ENCODE measurements around the gene SLC25A19. TPM values are rescaled to one million over a fixed set of nuclear protein-coding genes. Genes with fewer than 3 reads are reported as not detected.
A peak's percentile ranks its signal among the peaks of the same experiment; 100 is the strongest.

The SLC25A19 gene
- total and polyA plus RNA-seq, 4 donors: 6.7 to 11.7 (median 9.1) TPM

- peaks cover 69% of the 10 kb centered on the region for H3K4me1 ChIP-seq (ENCODE audit: control insufficient read depth, insufficient read depth, low read length)
- peak overlapping the region; percentile 93 for H3K27ac ChIP-seq (ENCODE audit: low read depth, low read length)
- WGBS (ENCODE audit: insufficient coverage): under 1% methylated on average over 47 of the region's 47 CpGs
Measured at GRCh38 chr17:75270218-75270965, 18.8 kb downstream of the SLC25A19 start.

GRCh38 chr17:75269844-75270217, 19.4 kb downstream of the SLC25A19 start:
- Histone ChIP-seq H3K27me3 (ENCODE audit: control insufficient read depth, insufficient read depth, low read length) (no peaks in the 10 kb centered on the region), H3K4me3 (ENCODE audit: low read depth, low read length) (peak overlapping the region; percentile 86), H3K27ac (ENCODE audit: low read depth, low read length) (peak overlapping the region; percentile 93), H3K36me3 (ENCODE audit: control insufficient read depth, insufficient read depth, low read length) (peaks cover 51% of the 10 kb centered on the region), H3K4me1 (ENCODE audit: control insufficient read depth, insufficient read depth, low read length) (peaks cover 70% of the 10 kb centered on the region), H3K9me3 (ENCODE audit: control insufficient read depth, insufficient read depth, low read length) (no peaks in the 10 kb centered on the region)
- no peak for DNase-seq (ENCODE audit: low read depth in 4 of 6, low spot score in 6 of 6)
- 15% methylated on average over 6 of the region's 6 CpGs for WGBS (ENCODE audit: insufficient coverage)

More at GRCh38 chr17:75270218-75270965, 18.8 kb downstream of the SLC25A19 start:
- peak in 5 of 6 donors; percentile 29 to 76 (median 35) for DNase-seq (ENCODE audit: low read depth in 4 of 6, low spot score in 6 of 6)
- Histone ChIP-seq H3K27me3 (ENCODE audit: control insufficient read depth, insufficient read depth, low read length) (no peaks in the 10 kb centered on the region), H3K36me3 (ENCODE audit: control insufficient read depth, insufficient read depth, low read length) (peaks cover 51% of the 10 kb centered on the region), H3K9me3 (ENCODE audit: control insufficient read depth, insufficient read depth, low read length) (no peaks in the 10 kb centered on the region), H3K4me3 (ENCODE audit: low read depth, low read length) (peak overlapping the region; percentile 86)

GRCh38 chr17:75267411-75268232, 21.6 kb downstream of the SLC25A19 start:
- H3K4me1 ChIP-seq (ENCODE audit: control insufficient read depth, insufficient read depth, low read length): peaks cover 63% of the 10 kb centered on the region
- no peak overlapping the region for H3K4me3 ChIP-seq (ENCODE audit: low read depth, low read length)
- WGBS (ENCODE audit: insufficient coverage): 52% methylated on average over 13 of the region's 14 CpGs
- H3K27me3 ChIP-seq (ENCODE audit: control insufficient read depth, insufficient read depth, low read length): no peaks in the 10 kb centered on the region
- peak overlapping the region; percentile 61 for H3K27ac ChIP-seq (ENCODE audit: low read depth, low read length)
- H3K9me3 ChIP-seq (ENCODE audit: control insufficient read depth, insufficient read depth, low read length): no peaks in the 10 kb centered on the region
- DNase-seq (ENCODE audit: low read depth in 4 of 6, low spot score in 6 of 6): no peak
- peaks cover 46% of the 10 kb centered on the region for H3K36me3 ChIP-seq (ENCODE audit: control insufficient read depth, insufficient read depth, low read length)

- Histone ChIP-seq H3K4me3 (ENCODE audit: low read depth, low read length) (no peak overlapping the region), H3K36me3 (ENCODE audit: control insufficient read depth, insufficient read depth, low read length) (peaks cover 40% of the 10 kb centered on the region), H3K27ac (ENCODE audit: low read depth, low read length) (peak overlapping the region; percentile 61), H3K27me3 (ENCODE audit: control insufficient read depth, insufficient read depth, low read length) (no peaks in the 10 kb centered on the region), H3K4me1 (ENCODE audit: control insufficient read depth, insufficient read depth, low read length) (peaks cover 62% of the 10 kb centered on the region), H3K9me3 (ENCODE audit: control insufficient read depth, insufficient read depth, low read length) (no peaks in the 10 kb centered on the region)
- peak in 2 of 6 donors; percentile 60 to 64 for DNase-seq (ENCODE audit: low read depth in 4 of 6, low spot score in 6 of 6)
- WGBS (ENCODE audit: insufficient coverage): 53% methylated on average over 2 of the region's 2 CpGs
Measured at GRCh38 chr17:75267153-75267410, 22.2 kb downstream of the SLC25A19 start.

GRCh38 chr17:75266316-75267152, 22.7 kb downstream of the SLC25A19 start:
- WGBS (ENCODE audit: insufficient coverage): 44% methylated on average over 13 of the region's 13 CpGs
- H3K27ac ChIP-seq (ENCODE audit: low read depth, low read length): peak overlapping the region; percentile 61
- H3K4me3 ChIP-seq (ENCODE audit: low read depth, low read length): no peak overlapping the region
- H3K4me1 ChIP-seq (ENCODE audit: control insufficient read depth, insufficient read depth, low read length): peaks cover 60% of the 10 kb centered on the region
- H3K27me3 ChIP-seq (ENCODE audit: control insufficient read depth, insufficient read depth, low read length): no peaks in the 10 kb centered on the region
- H3K9me3 ChIP-seq (ENCODE audit: control insufficient read depth, insufficient read depth, low read length): no peaks in the 10 kb centered on the region
- peak in 5 of 6 donors; percentile 24 to 80 (median 45) for DNase-seq (ENCODE audit: low read depth in 4 of 6, low spot score in 6 of 6)
- peaks cover 37% of the 10 kb centered on the region for H3K36me3 ChIP-seq (ENCODE audit: control insufficient read depth, insufficient read depth, low read length)

- H3K4me1 ChIP-seq (ENCODE audit: control insufficient read depth, insufficient read depth, low read length): peaks cover 58% of the 10 kb centered on the region
- H3K9me3 ChIP-seq (ENCODE audit: control insufficient read depth, insufficient read depth, low read length): no peaks in the 10 kb centered on the region
- peak overlapping the region; percentile 54 for H3K27ac ChIP-seq (ENCODE audit: low read depth, low read length)
- peaks cover 37% of the 10 kb centered on the region for H3K36me3 ChIP-seq (ENCODE audit: control insufficient read depth, insufficient read depth, low read length)
- no peak overlapping the region for H3K4me3 ChIP-seq (ENCODE audit: low read depth, low read length)
- whole genome bisulfite sequencing (ENCODE audit: insufficient coverage): 98% methylated on average over 14 of the region's 17 CpGs
- DNase-seq (ENCODE audit: low read depth in 4 of 6, low spot score in 6 of 6): no peak
- no peaks in the 10 kb centered on the region for H3K27me3 ChIP-seq (ENCODE audit: control insufficient read depth, insufficient read depth, low read length)
Measured at GRCh38 chr17:75265614-75266315, 23.5 kb downstream of the SLC25A19 start.

GRCh38 chr17:75263055-75263454, 26.2 kb downstream of the SLC25A19 start:
- H3K27ac ChIP-seq (ENCODE audit: low read depth, low read length): no peak overlapping the region
- H3K4me1 ChIP-seq (ENCODE audit: control insufficient read depth, insufficient read depth, low read length): peaks cover 38% of the 10 kb centered on the region
- DNase-seq (ENCODE audit: low read depth in 4 of 6, low spot score in 6 of 6): no peak
- H3K9me3 ChIP-seq (ENCODE audit: control insufficient read depth, insufficient read depth, low read length): no peaks in the 10 kb centered on the region
- peaks cover 37% of the 10 kb centered on the region for H3K36me3 ChIP-seq (ENCODE audit: control insufficient read depth, insufficient read depth, low read length)
- H3K4me3 ChIP-seq (ENCODE audit: low read depth, low read length): no peak overlapping the region
- no CpG with 5 or more reads among the region's 4 CpGs for WGBS (ENCODE audit: insufficient coverage)
- no peaks in the 10 kb centered on the region for H3K27me3 ChIP-seq (ENCODE audit: control insufficient read depth, insufficient read depth, low read length)

GRCh38 chr17:75262112-75262606, 27.1 kb downstream of the SLC25A19 start:
- Histone ChIP-seq H3K4me1 (ENCODE audit: control insufficient read depth, insufficient read depth, low read length) (peaks cover 29% of the 10 kb centered on the region), H3K27ac (ENCODE audit: low read depth, low read length) (peak overlapping the region; percentile 99), H3K9me3 (ENCODE audit: control insufficient read depth, insufficient read depth, low read length) (no peaks in the 10 kb centered on the region), H3K27me3 (ENCODE audit: control insufficient read depth, insufficient read depth, low read length) (no peaks in the 10 kb centered on the region), H3K36me3 (ENCODE audit: control insufficient read depth, insufficient read depth, low read length) (peaks cover 29% of the 10 kb centered on the region), H3K4me3 (ENCODE audit: low read depth, low read length) (peak overlapping the region; percentile 99)
- WGBS (ENCODE audit: insufficient coverage): under 1% methylated on average over 21 of the region's 23 CpGs
- no peak for DNase-seq (ENCODE audit: low read depth in 4 of 6, low spot score in 6 of 6)
